Neural cell (in vitro differentiated cells): ENCODE results near the gene TSPAN18. TPM values are rescaled to one million over a fixed set of nuclear protein-coding genes. Genes with fewer than 3 reads are reported as not detected.

Source experiments
- H2AFZ ChIP-seq: fragments of 200-600, 300-800 bp; sonication (generic), shearing (Covaris generic); 2 replicates; pipeline ENCODE4 v1.6.0; 2014; ENCODE audit warnings: low read depth, mild to moderate bottlenecking, antibody characterized with exemption, low read length, moderate library complexity
- H3F3A ChIP-seq: fragments of 200-600 bp; shearing (Covaris generic); 2 replicates; pipeline ENCODE4 v1.6.1; 2016; ENCODE audit warnings: mild to moderate bottlenecking, moderate library complexity, mixed read lengths, antibody characterized with exemption, low read length; ENCODE audit not compliant: insufficient read depth, poor library complexity, severe bottlenecking
- H3K27ac ChIP-seq: fragments of 200-600, 300-800 bp; sonication (generic), shearing (Covaris generic); 2 replicates; pipeline ENCODE4 v1.5.1; 2014; ENCODE audit warnings: mild to moderate bottlenecking, low read length, moderate library complexity
- H3K27me3 ChIP-seq: fragments of 300-800, 200-600 bp; sonication (generic), shearing (Covaris generic); 2 replicates; pipeline ENCODE4 v1.6.0; 2014; ENCODE audit warnings: mild to moderate bottlenecking, low read depth, low read length, moderate library complexity; ENCODE audit not compliant: insufficient read depth
- H3K36me3 ChIP-seq: fragments of 300-800, 200-600 bp; sonication (generic), shearing (Covaris generic); 2 replicates; pipeline ENCODE4 v1.5.1; 2014; ENCODE audit warnings: mild to moderate bottlenecking, antibody characterized with exemption, low read length, moderate library complexity; ENCODE audit not compliant: insufficient read depth
- H3K4me2 ChIP-seq: fragments of 300-800, 200-600 bp; sonication (generic), shearing (Covaris generic); 2 replicates; pipeline ENCODE4 v1.6.0; 2014; ENCODE audit warnings: mild to moderate bottlenecking, low read length
- H3K4me3 ChIP-seq: fragments of 300-800, 200-600 bp; sonication (generic), shearing (Covaris generic); 2 replicates; pipeline ENCODE4 v1.5.1; 2014; ENCODE audit warnings: mild to moderate bottlenecking, low read length, moderate library complexity
- H3K79me2 ChIP-seq: fragments of 200-600 bp; shearing (Covaris generic); replicated peaks from 2 replicates; pipeline ENCODE4 v1.6.0; 2014; ENCODE audit warnings: mild to moderate bottlenecking, low read length, moderate library complexity; ENCODE audit not compliant: insufficient read depth
- H3K9ac ChIP-seq: fragments of 300-800, 200-600 bp; sonication (generic), shearing (Covaris generic); 2 replicates; pipeline ENCODE4 v1.6.1; 2016; ENCODE audit warnings: mild to moderate bottlenecking, low read length, mixed read lengths
- H3K9me2 ChIP-seq: fragments of 200-600 bp; shearing (Covaris generic); 2 replicates; pipeline ENCODE4 v1.6.1; 2016; ENCODE audit warnings: mild to moderate bottlenecking, low read length, mixed read lengths; ENCODE audit not compliant: insufficient read depth
- H3K9me3 ChIP-seq: fragments of 200-600, 300-800 bp; sonication (generic), shearing (Covaris generic); 2 replicates; pipeline ENCODE4 v1.6.1; 2016; ENCODE audit warnings: mild to moderate bottlenecking, mixed run types, low read length, moderate library complexity, mixed read lengths
- H4K20me1 ChIP-seq: fragments of 200-600 bp; shearing (Covaris generic); 2 replicates; pipeline ENCODE4 v1.6.1; 2016; ENCODE audit warnings: mild to moderate bottlenecking, mixed run types; ENCODE audit not compliant: insufficient read depth
- EP300 ChIP-seq: fragments of 450-650 bp; conservative IDR thresholded peaks from 2 replicates; pipeline ENCODE4 v1.6.1; 2014; ENCODE audit warnings: antibody characterized with exemption, mild to moderate bottlenecking, moderate library complexity; ENCODE audit not compliant: poor library complexity, severe bottlenecking
- EZH2 ChIP-seq: fragments of 200-600, 300-800 bp; shearing (Covaris generic), sonication (generic); IDR thresholded peaks from 2 replicates; pipeline ENCODE4 v1.6.1; 2014; ENCODE audit warnings: antibody characterized with exemption, low read length, borderline replicate concordance, mild to moderate bottlenecking; ENCODE audit not compliant: insufficient read depth, poor library complexity, severe bottlenecking
- MXI1 ChIP-seq: fragments of 450-650 bp; conservative IDR thresholded peaks from 2 replicates; pipeline ENCODE4 v1.6.1; 2014; ENCODE audit warnings: antibody characterized with exemption, mild to moderate bottlenecking; ENCODE audit not compliant: poor library complexity, severe bottlenecking
- POLR2AphosphoS5 ChIP-seq: IDR thresholded peaks from 2 replicates; pipeline ENCODE4 v1.6.1; 2012
- RAD21 ChIP-seq: fragments of 450-650 bp; conservative IDR thresholded peaks from 2 replicates; pipeline ENCODE4 v1.6.1; 2014; ENCODE audit warnings: antibody characterized with exemption, mild to moderate bottlenecking, moderate library complexity
- REST ChIP-seq: IDR thresholded peaks from 2 replicates; pipeline ENCODE4 v1.6.1; 2012; ENCODE audit warnings: borderline replicate concordance
- SMC3 ChIP-seq: fragments of 450-650 bp; conservative IDR thresholded peaks from 2 replicates; pipeline ENCODE4 v1.6.1; 2014; ENCODE audit warnings: antibody characterized with exemption, mild to moderate bottlenecking, moderate library complexity; ENCODE audit not compliant: poor library complexity
- TAF1 ChIP-seq: IDR thresholded peaks from 2 replicates; pipeline ENCODE4 v1.6.1; 2012; ENCODE audit warnings: low read depth
- polyA plus RNA-seq: library from polyadenylated mRNA; depleted of rRNA; stranded (reverse); fragments of >200 nt; gene quantifications from 2 replicates; pipeline ENCODE4 v1.2.3, GENCODE V29; 2014

Gene TSPAN18
- polyA plus RNA-seq, 1 donor from 2014 or later: 8.4 TPM

GRCh38 chr11:44828296-44828695 lies 101.5 kb downstream of the TSPAN18 start:
- TF ChIP-seq EZH2: no peak
- no peak for TF ChIP-seq POLR2AphosphoS5
- no peak for TF ChIP-seq SMC3
- TF ChIP-seq REST: no peak
- TF ChIP-seq EP300: no peak
- no peak for TF ChIP-seq TAF1

GRCh38 chr11:44829838-44830237 lies 103.1 kb downstream of the TSPAN18 start:
- H3F3A ChIP-seq: no peaks in the 10 kb centered on the region
- no peaks in the 10 kb centered on the region for H3K9me3 ChIP-seq
- no peaks in the 10 kb centered on the region for H4K20me1 ChIP-seq
- H2AFZ ChIP-seq: no peak overlapping the region
- no peaks in the 10 kb centered on the region for H3K79me2 ChIP-seq
- no peak overlapping the region for H3K4me2 ChIP-seq
- H3K9ac ChIP-seq: no peak overlapping the region
- H3K27me3 ChIP-seq: no peaks in the 10 kb centered on the region
- TF ChIP-seq TAF1 (no peak), SMC3 (no peak), EZH2 (no peak), POLR2AphosphoS5 (no peak)
- H3K27ac ChIP-seq: no peak overlapping the region
- no peak overlapping the region for H3K4me3 ChIP-seq
- no peaks in the 10 kb centered on the region for H3K36me3 ChIP-seq
- H3K9me2 ChIP-seq: no peaks in the 10 kb centered on the region

More at GRCh38 chr11:44828296-44828695, 101.5 kb downstream of the TSPAN18 start:
- Histone ChIP-seq H3K9me2 (no peaks in the 10 kb centered on the region), H4K20me1 (no peaks in the 10 kb centered on the region), H3K9ac (no peak overlapping the region), H3K27me3 (no peaks in the 10 kb centered on the region), H3K27ac (no peak overlapping the region), H3K9me3 (no peaks in the 10 kb centered on the region), H3K4me3 (no peak overlapping the region), H3K4me2 (no peak overlapping the region), H3K36me3 (no peaks in the 10 kb centered on the region), H3F3A (no peaks in the 10 kb centered on the region), H2AFZ (no peak overlapping the region), H3K79me2 (no peaks in the 10 kb centered on the region)

- H3F3A ChIP-seq: no peaks in the 10 kb centered on the region
- H3K36me3 ChIP-seq: no peaks in the 10 kb centered on the region
- no peaks in the 10 kb centered on the region for H4K20me1 ChIP-seq
- H3K27me3 ChIP-seq: no peaks in the 10 kb centered on the region
- H2AFZ ChIP-seq: no peak overlapping the region
- no peaks in the 10 kb centered on the region for H3K79me2 ChIP-seq
- no peak overlapping the region for H3K4me2 ChIP-seq
- no peaks in the 10 kb centered on the region for H3K9me2 ChIP-seq
- no peak overlapping the region for H3K4me3 ChIP-seq
- H3K9ac ChIP-seq: no peak overlapping the region
- H3K27ac ChIP-seq: no peak overlapping the region
- no peak for TF ChIP-seq EZH2
- TF ChIP-seq POLR2AphosphoS5: no peak
- no peak for TF ChIP-seq TAF1
- TF ChIP-seq SMC3: no peak
- no peak for TF ChIP-seq MXI1
- no peak for TF ChIP-seq EP300
- no peak for TF ChIP-seq RAD21
- H3K9me3 ChIP-seq: no peaks in the 10 kb centered on the region
These were observed 105.0 kb downstream of the TSPAN18 start for GRCh38 chr11:44831605-44832394.
